Tibial artery (tissue), 4 donors: ENCODE measurements around the gene CES3.

Experiments used
- DNase-seq, 2 donors: peaks; one replicate each; pipeline ENCODE4 v3.0.0-alpha.2; 2019
- H3K27ac ChIP-seq, 2 donors: fragments of 200-600 bp; sonication (generic) in 1 of 2; 1 replicate in 1 of 2; 2 replicates in 1 of 2; pipeline ENCODE4 v1.5.1; 2018 to 2019; ENCODE audit warnings: mild to moderate bottlenecking in 1 of 2
- H3K27me3 ChIP-seq, 2 donors: fragments of 200-600 bp; sonication (generic) in 1 of 2; one replicate each; pipeline versions ENCODE4 v1.5.1 to v1.6.0; 2016 to 2019
- H3K36me3 ChIP-seq, 3 donors: fragments of 200-600 bp; sonication (generic) in 2 of 3; one replicate each; pipeline ENCODE4 v1.5.1; 2016 to 2019; ENCODE audit warnings: mild to moderate bottlenecking in 2 of 3
- H3K4me1 ChIP-seq, 4 donors: fragments of 200-600 bp; sonication (generic) in 2 of 4; 1 replicate in 3 of 4; 2 replicates in 1 of 4; pipeline ENCODE4 v1.5.1; 2016 to 2019
- H3K4me3 ChIP-seq, 2 donors: fragments of 200-600 bp; sonication (generic) in 1 of 2; 1 replicate in 1 of 2; 2 replicates in 1 of 2; pipeline ENCODE4 v1.5.1; 2018 to 2019; ENCODE audit warnings: mild to moderate bottlenecking in 2 of 2
- H3K9me3 ChIP-seq, 3 donors: fragments of 200-600 bp; sonication (generic) in 1 of 3; one replicate each; pipeline ENCODE4 v1.5.1; 2016 to 2019
- CTCF ChIP-seq, 2 experiments: fragments of 200-600 bp in 1 of 2; fragments of 450-650 bp in 1 of 2; IDR thresholded peaks; one replicate each; pipeline ENCODE4 v1.5.1; 2017 to 2019; ENCODE audit warnings: antibody characterized with exemption in 2 of 2, mild to moderate bottlenecking in 1 of 2, moderate library complexity in 1 of 2
- intact Hi-C: fragments of 100-400 bp; cut with DNase I; formaldehyde crosslinking; loops from one replicate; pipeline ENCODE4 v1.15.0; 2023; ENCODE audit warnings: low total_unique reads

Gene CES3

GRCh38 chr16:66919569-66920298 lies 41.3 kb upstream of the CES3 start:
- H3K36me3 ChIP-seq = peaks cover 12 to 20% (median 20%) of the 10 kb centered on the region in 3 donors
- no peaks in the 10 kb centered on the region for H3K9me3 ChIP-seq
- no peaks in the 10 kb centered on the region for H3K27me3 ChIP-seq
- peaks cover 0 to 50% (median 34%) of the 10 kb centered on the region in 4 donors for H3K4me1 ChIP-seq
- intact Hi-C loops = no loop called here
- no peak for TF ChIP-seq CTCF (IDR thresholded peaks at IDR 0.05)
- no peak for DNase-seq
- H3K4me3 ChIP-seq = no peak overlapping the region
- H3K27ac ChIP-seq = peak overlapping the region; percentile 97

DNA sequence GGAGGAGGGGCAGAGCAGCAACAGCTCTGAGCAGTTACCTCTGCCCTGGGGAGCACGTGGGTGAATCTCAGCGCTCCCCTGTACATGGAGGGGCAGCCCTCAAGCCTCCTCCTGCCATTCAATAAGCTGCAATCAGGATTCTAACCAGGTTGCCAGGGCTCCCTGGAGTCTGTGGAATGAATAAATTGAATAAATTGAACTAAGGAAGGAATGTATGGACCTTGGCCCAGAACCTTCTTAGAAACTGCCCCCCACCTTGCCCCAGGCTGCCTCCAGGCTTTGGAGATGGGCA lies 40.8 kb upstream of the CES3 start:
- no peak for TF ChIP-seq CTCF (IDR thresholded peaks at IDR 0.05)
- peaks cover 12 to 20% (median 20%) of the 10 kb centered on the region in 3 donors for H3K36me3 ChIP-seq
- no peaks in the 10 kb centered on the region for H3K9me3 ChIP-seq
- no peak for DNase-seq
- peak overlapping the region; percentile 97 for H3K27ac ChIP-seq
- no peak overlapping the region for H3K4me3 ChIP-seq
- H3K27me3 ChIP-seq = no peaks in the 10 kb centered on the region
- peaks cover 0 to 50% (median 35%) of the 10 kb centered on the region in 4 donors for H3K4me1 ChIP-seq
- intact Hi-C loops = no loop called here

- H3K36me3 ChIP-seq = peaks cover 12 to 20% (median 20%) of the 10 kb centered on the region in 3 donors
- peak overlapping the region; percentile 97 for H3K27ac ChIP-seq
- H3K4me1 ChIP-seq = peaks cover 0 to 54% (median 41%) of the 10 kb centered on the region in 4 donors
- H3K27me3 ChIP-seq = no peaks in the 10 kb centered on the region
- no peak overlapping the region for H3K4me3 ChIP-seq
- intact Hi-C loops = no loop called here
- no peak for DNase-seq
- no peaks in the 10 kb centered on the region for H3K9me3 ChIP-seq
- no peak for TF ChIP-seq CTCF (IDR thresholded peaks at IDR 0.05)
Measured at GRCh38 chr16:66920924-66921680, 40.0 kb upstream of the CES3 start.

DNA sequence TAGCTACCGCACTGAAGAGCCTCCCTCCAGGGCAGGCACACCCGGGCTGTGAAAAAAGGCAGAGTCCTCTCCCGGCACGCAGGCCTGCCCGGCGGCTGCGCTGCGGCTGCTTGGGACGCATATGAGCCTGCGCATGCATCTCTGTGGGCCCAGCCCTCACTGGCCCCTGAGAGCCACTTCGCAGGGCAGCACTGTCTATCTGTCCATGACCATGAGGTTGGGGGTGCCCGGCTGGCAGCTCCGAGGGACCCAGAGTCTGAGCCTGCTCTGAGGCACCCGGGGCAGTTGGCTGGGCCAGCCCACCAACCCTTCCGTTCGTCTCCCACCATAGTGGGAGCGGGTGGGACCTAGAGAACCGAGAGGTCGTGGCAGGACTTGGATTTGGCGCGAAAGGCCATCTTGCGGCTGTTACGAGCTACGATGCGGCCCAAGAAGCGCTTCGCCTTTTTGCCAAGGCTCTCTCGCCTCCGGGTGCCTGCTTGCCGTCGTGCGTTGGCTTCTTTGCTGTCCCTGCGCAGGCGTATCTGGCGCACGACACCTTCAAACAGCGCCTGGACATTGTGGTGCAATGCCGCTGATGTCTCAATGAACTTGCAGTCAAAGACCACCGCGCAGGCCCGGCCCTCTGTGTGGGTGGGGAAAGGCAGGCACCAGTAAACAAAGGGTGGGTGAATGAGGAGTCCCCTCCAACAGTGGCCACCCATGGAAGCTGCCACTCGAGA lies 39.2 kb upstream of the CES3 start:
- peaks cover 12 to 20% (median 20%) of the 10 kb centered on the region in 3 donors for H3K36me3 ChIP-seq
- no peaks in the 10 kb centered on the region for H3K27me3 ChIP-seq
- peaks cover 0 to 62% (median 49%) of the 10 kb centered on the region in 4 donors for H3K4me1 ChIP-seq
- DNase-seq = no peak
- H3K27ac ChIP-seq = peak overlapping the region; percentile 97
- no peak for TF ChIP-seq CTCF (IDR thresholded peaks at IDR 0.05)
- intact Hi-C loops = no loop called here
- H3K4me3 ChIP-seq = peak overlapping the region in 1 of 2 donors; percentile 3
- no peaks in the 10 kb centered on the region for H3K9me3 ChIP-seq

GRCh38 chr16:66923247-66923731 lies 37.8 kb upstream of the CES3 start:
- Histone ChIP-seq H3K4me1 (peaks cover 0 to 76% (median 58%) of the 10 kb centered on the region in 4 donors), H3K27me3 (no peaks in the 10 kb centered on the region), H3K27ac (peak overlapping the region; percentile 97), H3K9me3 (no peaks in the 10 kb centered on the region), H3K4me3 (peak overlapping the region; percentile 82 to 91), H3K36me3 (peaks cover 12 to 20% (median 20%) of the 10 kb centered on the region in 3 donors)
- peak; percentile 66 to 95 for DNase-seq
- intact Hi-C loops = no loop called here
- no peak for TF ChIP-seq CTCF (IDR thresholded peaks at IDR 0.05)
